Kidney epithelial cell (primary cell): ENCODE measurements around the gene HOOK2. TPM values are rescaled to one million over a fixed set of nuclear protein-coding genes. Genes with fewer than 3 reads are reported as not detected.

Experiments used
- DNase-seq: peaks from one replicate; pipeline ENCODE4 v3.0.0-alpha.2; 2010; ENCODE audit warnings: low read depth
- H3K27me3 ChIP-seq: 2 replicates; pipeline ENCODE4 v1.6.0; 2011; ENCODE audit warnings: low read length; ENCODE audit not compliant: control insufficient read depth, insufficient read depth
- H3K36me3 ChIP-seq: 2 replicates; pipeline ENCODE4 v1.5.1; 2011; ENCODE audit warnings: low read length; ENCODE audit not compliant: control insufficient read depth, insufficient read depth
- H3K4me3 ChIP-seq: 2 replicates; pipeline ENCODE4 v1.5.1; 2011; ENCODE audit warnings: low read depth, mild to moderate bottlenecking, control low read depth, low read length
- total RNA-seq: library from RNA; depleted of rRNA; stranded (reverse); fragments of >200 nt; gene quantifications from 2 replicates; pipeline ENCODE4 v1.2.3, GENCODE V29; 2015
- TF ChIP-seq, protein P1 (sequence below): IDR thresholded peaks from 2 replicates; pipeline ENCODE4 v1.5.1; 2011; ENCODE audit warnings: mild to moderate bottlenecking, moderate library complexity, low read length, control low read depth, inconsistent platforms; ENCODE audit not compliant: insufficient read depth, poor library complexity, severe bottlenecking

Gene HOOK2
- total RNA-seq, 1 donor from 2014 or later = 44.1 TPM

DNA sequence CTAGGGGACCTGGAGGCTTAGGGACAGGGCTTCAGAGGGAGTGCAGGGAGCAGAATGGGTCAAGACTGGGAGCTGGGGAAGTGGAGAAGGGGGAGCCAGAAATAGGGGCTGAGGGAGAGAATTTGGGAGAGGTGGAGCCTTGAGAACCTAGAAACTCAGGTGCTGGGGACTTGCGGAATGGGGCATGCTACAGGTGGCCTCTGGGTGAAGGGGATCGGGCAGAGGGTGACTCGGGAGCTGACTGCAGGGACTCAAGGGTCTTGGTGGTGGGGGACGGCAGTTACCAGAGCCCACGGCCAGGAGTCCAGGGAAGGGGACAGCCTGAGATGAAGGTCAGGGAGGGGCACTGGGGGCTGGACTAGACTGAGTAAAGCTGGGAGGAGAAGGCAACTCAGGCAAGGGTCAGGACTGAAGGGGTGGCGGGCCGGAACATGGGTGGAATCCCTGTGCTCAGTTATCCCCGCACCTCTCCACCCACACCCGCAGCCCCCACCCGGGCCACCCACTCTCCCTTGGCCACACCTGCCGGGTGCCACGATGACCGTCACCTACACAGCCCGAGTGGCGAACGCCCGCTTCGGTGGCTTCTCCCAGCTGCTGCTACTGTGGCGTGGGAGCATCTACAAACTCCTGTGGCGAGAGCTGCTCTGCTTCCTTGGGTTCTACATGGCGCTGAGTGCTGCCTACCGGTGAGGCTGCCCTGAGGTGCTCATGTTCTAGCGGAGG lies 23.1 kb downstream of the HOOK2 start:
- TF ChIP-seq, protein P1, sequence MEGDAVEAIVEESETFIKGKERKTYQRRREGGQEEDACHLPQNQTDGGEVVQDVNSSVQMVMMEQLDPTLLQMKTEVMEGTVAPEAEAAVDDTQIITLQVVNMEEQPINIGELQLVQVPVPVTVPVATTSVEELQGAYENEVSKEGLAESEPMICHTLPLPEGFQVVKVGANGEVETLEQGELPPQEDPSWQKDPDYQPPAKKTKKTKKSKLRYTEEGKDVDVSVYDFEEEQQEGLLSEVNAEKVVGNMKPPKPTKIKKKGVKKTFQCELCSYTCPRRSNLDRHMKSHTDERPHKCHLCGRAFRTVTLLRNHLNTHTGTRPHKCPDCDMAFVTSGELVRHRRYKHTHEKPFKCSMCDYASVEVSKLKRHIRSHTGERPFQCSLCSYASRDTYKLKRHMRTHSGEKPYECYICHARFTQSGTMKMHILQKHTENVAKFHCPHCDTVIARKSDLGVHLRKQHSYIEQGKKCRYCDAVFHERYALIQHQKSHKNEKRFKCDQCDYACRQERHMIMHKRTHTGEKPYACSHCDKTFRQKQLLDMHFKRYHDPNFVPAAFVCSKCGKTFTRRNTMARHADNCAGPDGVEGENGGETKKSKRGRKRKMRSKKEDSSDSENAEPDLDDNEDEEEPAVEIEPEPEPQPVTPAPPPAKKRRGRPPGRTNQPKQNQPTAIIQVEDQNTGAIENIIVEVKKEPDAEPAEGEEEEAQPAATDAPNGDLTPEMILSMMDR = no peak
- peaks cover 31% of the 10 kb centered on the region for H3K27me3 ChIP-seq

DNA sequence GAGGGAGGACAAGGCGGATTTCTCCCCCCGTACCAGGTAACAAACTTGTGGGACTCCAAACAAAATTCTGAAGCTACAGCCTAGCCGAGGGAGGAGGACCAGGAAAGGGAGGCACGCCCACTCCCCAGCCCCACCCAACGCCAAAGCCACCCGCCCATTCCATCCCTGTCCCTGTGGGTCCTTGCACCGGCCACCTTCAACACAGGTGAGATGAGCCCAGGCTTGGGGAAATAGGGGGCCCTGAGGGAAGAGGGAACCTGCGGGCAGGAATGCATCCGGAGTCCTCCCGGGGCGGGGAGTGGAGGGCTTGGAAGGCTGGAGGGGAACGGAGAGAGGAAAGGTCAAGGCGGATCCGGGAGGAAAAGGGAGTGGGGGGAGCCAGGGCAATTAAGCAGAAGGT lies 23.7 kb downstream of the HOOK2 start, which contains the start of gene BEST2:
BEST2 (plus strand) TSS at position 157 of the 400 bp plus-strand sequence. CDS start 802 bp downstream, outside the sequence.
- DNase-seq = no peak
- Histone ChIP-seq H3K36me3 (peaks cover 2% of the 10 kb centered on the region), H3K4me3 (no peak within 1 kb of the TSS), H3K27me3 (peaks cover 31% of the 10 kb centered on the region)
- TF ChIP-seq, protein P1 = no peak

More for the DNA sequence above, 23.1 kb downstream of the HOOK2 start:
- peaks cover 1% of the 10 kb centered on the region for H3K36me3 ChIP-seq
- DNase-seq = no peak
- no peak overlapping the region for H3K4me3 ChIP-seq

DNA sequence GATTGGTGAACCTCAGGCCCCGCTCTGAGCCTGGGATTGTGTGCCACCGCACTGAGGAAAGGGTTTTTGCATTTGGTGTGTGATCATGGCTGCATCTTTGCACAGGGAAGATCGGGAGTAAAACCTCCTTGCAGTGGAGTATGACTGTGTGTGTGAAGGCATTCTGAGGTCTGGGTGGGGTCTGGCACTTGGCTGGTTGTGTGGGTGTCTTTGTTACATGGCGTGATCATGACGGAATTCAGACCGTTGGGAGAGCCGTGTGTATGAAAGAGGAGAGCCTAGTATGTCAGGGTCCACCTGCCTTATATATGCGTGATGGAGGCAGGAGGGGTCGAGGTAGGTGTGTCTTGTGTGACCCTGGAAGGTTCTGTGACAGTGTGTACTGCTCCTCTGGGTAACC lies 24.5 kb downstream of the HOOK2 start:
- peaks cover 31% of the 10 kb centered on the region for H3K27me3 ChIP-seq
- H3K4me3 ChIP-seq = no peak overlapping the region
- TF ChIP-seq, protein P1 = no peak
- H3K36me3 ChIP-seq = peaks cover 2% of the 10 kb centered on the region
- no peak for DNase-seq

DNA sequence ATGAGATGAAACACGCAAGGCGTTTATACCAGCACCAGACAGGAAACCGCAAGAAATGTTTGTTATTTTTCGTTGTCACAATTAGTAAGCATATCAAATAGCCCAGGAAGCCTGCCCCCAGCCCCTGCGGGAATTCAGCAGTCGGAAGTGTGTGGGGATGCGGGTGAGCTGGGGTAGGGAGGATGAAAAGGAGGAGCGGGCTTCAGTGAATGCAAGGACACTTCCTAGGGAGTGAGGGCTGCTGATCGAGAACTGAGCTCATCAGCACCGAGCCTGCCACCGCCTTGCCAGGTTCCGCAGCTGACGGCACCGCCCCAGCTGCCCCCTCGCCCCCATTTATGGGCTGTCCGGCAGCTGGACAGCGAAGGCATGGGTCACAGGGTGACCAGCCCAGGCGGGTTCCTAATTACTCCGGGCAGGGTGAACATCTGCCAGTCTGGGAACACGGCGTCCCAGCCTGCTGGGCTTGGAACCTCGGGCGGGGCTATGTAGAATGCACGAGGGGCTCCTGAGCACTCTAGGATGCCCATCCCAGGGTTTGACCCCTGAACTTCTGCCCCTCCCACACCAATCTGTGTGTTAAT lies 25.3 kb downstream of the HOOK2 start:
- DNase-seq = no peak
- Histone ChIP-seq H3K4me3 (no peak overlapping the region), H3K27me3 (peaks cover 31% of the 10 kb centered on the region), H3K36me3 (peaks cover 2% of the 10 kb centered on the region)
- TF ChIP-seq, protein P1 = no peak

DNA sequence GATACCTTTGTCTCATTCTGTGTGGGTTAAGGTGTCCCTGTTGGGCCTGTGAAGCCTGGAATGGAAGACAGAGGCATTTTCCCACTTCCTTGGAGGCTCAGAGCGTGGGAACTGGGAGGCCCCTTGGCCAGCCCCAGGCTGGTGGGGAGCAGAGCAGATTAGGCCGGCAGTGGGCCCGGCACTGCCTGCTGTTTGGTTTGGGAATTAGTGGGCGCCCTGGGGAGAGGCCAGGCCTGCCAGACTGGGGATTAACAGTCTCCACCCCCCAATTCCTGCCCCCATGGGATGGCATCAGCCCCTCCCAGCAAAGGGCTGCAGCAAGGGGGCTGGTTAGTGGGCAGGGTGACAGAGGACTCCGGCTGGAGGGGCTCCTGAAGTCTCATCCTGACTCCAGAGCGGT lies 26.9 kb downstream of the HOOK2 start:
- H3K4me3 ChIP-seq = no peak overlapping the region
- DNase-seq = no peak
- TF ChIP-seq, protein P1 = no peak

More for the DNA sequence above, 26.9 kb downstream of the HOOK2 start:
- Histone ChIP-seq H3K27me3 (peaks cover 27% of the 10 kb centered on the region), H3K36me3 (peaks cover 3% of the 10 kb centered on the region)
